GM10248 (cell line): ENCODE data around the gene TBC1D1.

Experiments used
- CTCF ChIA-PET: fragments of 300-600 bp; sonication (Branson Sonifier 250); formaldehyde crosslinking; extraction: SDS; loops from one replicate; lab custom pipeline; 2021; ENCODE audit warnings: antibody characterized with exemption; lab: Yijun Ruan, JAX
- POLR2A ChIA-PET: fragments of 350-650 bp; sonication (Branson Sonifier 250); formaldehyde crosslinking; extraction: SDS; loops from one replicate; lab custom pipeline; 2020; ENCODE audit warnings: antibody characterized with exemption; lab: Yijun Ruan, JAX
- DNase-seq: peaks from one replicate; pipeline ENCODE4 v3.0.0; 2012; ENCODE audit errors: extremely low spot score
- CTCF ChIP-seq: IDR thresholded peaks from 2 replicates; pipeline ENCODE4 v1.5.1; 2012; ENCODE audit warnings: mild to moderate bottlenecking, low read depth; ENCODE audit errors: extremely low read depth, missing control alignments, control extremely low read depth

The TBC1D1 gene

GRCh38 chr4:38113132-38113531 lies 222.2 kb downstream of the TBC1D1 start:
- DNase-seq, result no peak
- CTCF ChIA-PET, result interaction anchor here (1.2 to 6.8 kb wide), 6 partner anchors 11 to 61 kb away, joined by 3 to 43 read pairs (median 11); no protein-coding TSS in a partner anchor
- POLR2A ChIA-PET, result no interaction called here
- no peak for TF ChIP-seq CTCF

- CTCF ChIA-PET, result interaction anchor here (1.0 to 6.8 kb wide), 8 partner anchors 10 to 630 kb away, joined by 3 to 43 read pairs (median 11); no protein-coding TSS in a partner anchor
- POLR2A ChIA-PET, result no interaction called here
Measured at GRCh38 chr4:38113551-38113950, 222.7 kb downstream of the TBC1D1 start.

GRCh38 chr4:38114386-38115150 lies 223.7 kb downstream of the TBC1D1 start:
- ChIA-PET POLR2A (interaction anchor here (0.6 to 0.9 kb wide), 3 partner anchors 14 to 24 kb away, joined by 3 to 4 read pairs (median 3); no protein-coding TSS in a partner anchor), CTCF (interaction anchor here (1.0 to 6.8 kb wide), 10 partner anchors 9 to 629 kb away, joined by 3 to 43 read pairs (median 6); no protein-coding TSS in a partner anchor)
- DNase-seq, result no peak
- no peak for TF ChIP-seq CTCF

More at GRCh38 chr4:38113551-38113950, 222.7 kb downstream of the TBC1D1 start:
- no peak for TF ChIP-seq CTCF
- no peak for DNase-seq

GRCh38 chr4:38115601-38116000 lies 224.7 kb downstream of the TBC1D1 start:
- no peak for TF ChIP-seq CTCF
- CTCF ChIA-PET, result interaction anchor here (1.3 to 6.8 kb wide), 6 partner anchors 11 to 53 kb away, joined by 4 to 43 read pairs (median 6); no protein-coding TSS in a partner anchor
- DNase-seq, result no peak
- POLR2A ChIA-PET, result interaction anchor here (0.6 to 1.0 kb wide), 2 partner anchors 17 to 38 kb away, joined by 3 to 4 read pairs; no protein-coding TSS in a partner anchor

- TF ChIP-seq CTCF, result no peak
- ChIA-PET POLR2A (no interaction called here), CTCF (no interaction called here)
- no peak for DNase-seq
Measured at GRCh38 chr4:38117591-38117990, 226.7 kb downstream of the TBC1D1 start.

GRCh38 chr4:38119668-38120385 lies 228.9 kb downstream of the TBC1D1 start:
- ChIA-PET CTCF (interaction anchor here (0.7 to 2.0 kb wide), 13 partner anchors 8 to 736 kb away, joined by 3 to 19 read pairs (median 4); no protein-coding TSS in a partner anchor), POLR2A (interaction anchor here (0.9 kb wide), 1 partner anchor 9 kb away, joined by 5 read pairs; no protein-coding TSS in a partner anchor)
- no peak for DNase-seq

More at GRCh38 chr4:38119668-38120385, 228.9 kb downstream of the TBC1D1 start:
- no peak for TF ChIP-seq CTCF
